ENCODE results near the gene PPM1J. TPM values are rescaled to one million over a fixed set of nuclear protein-coding genes. Genes with fewer than 3 reads are reported as not detected.

PPM1J gene
- total and polyA plus RNA-seq, 2 of the 8 experiments (the other 6 are each of a cell fraction or from before 2014, with no cell fraction given): 19.4 to 31.6 TPM

DNA sequence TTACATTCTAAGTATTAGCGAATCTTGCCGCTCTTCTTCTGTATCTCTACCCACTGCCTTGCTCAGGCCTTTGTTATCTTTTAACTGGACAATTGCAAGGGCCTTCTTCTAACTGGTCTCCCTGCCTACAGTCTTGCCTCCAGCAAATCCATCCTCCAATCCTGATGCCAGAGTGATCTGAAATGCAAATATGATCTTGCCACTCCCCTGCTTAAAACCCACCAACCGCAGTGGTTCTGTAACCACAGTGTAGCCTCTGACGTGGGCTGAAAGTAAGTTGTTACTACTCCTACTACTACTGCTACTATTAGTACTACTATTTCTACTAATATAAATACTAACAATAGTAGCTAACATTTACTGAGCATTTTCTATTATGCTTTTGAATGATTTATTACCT is 28.3 kb downstream of the PPM1J start (continued):
- TF ChIP-seq, protein P1, sequence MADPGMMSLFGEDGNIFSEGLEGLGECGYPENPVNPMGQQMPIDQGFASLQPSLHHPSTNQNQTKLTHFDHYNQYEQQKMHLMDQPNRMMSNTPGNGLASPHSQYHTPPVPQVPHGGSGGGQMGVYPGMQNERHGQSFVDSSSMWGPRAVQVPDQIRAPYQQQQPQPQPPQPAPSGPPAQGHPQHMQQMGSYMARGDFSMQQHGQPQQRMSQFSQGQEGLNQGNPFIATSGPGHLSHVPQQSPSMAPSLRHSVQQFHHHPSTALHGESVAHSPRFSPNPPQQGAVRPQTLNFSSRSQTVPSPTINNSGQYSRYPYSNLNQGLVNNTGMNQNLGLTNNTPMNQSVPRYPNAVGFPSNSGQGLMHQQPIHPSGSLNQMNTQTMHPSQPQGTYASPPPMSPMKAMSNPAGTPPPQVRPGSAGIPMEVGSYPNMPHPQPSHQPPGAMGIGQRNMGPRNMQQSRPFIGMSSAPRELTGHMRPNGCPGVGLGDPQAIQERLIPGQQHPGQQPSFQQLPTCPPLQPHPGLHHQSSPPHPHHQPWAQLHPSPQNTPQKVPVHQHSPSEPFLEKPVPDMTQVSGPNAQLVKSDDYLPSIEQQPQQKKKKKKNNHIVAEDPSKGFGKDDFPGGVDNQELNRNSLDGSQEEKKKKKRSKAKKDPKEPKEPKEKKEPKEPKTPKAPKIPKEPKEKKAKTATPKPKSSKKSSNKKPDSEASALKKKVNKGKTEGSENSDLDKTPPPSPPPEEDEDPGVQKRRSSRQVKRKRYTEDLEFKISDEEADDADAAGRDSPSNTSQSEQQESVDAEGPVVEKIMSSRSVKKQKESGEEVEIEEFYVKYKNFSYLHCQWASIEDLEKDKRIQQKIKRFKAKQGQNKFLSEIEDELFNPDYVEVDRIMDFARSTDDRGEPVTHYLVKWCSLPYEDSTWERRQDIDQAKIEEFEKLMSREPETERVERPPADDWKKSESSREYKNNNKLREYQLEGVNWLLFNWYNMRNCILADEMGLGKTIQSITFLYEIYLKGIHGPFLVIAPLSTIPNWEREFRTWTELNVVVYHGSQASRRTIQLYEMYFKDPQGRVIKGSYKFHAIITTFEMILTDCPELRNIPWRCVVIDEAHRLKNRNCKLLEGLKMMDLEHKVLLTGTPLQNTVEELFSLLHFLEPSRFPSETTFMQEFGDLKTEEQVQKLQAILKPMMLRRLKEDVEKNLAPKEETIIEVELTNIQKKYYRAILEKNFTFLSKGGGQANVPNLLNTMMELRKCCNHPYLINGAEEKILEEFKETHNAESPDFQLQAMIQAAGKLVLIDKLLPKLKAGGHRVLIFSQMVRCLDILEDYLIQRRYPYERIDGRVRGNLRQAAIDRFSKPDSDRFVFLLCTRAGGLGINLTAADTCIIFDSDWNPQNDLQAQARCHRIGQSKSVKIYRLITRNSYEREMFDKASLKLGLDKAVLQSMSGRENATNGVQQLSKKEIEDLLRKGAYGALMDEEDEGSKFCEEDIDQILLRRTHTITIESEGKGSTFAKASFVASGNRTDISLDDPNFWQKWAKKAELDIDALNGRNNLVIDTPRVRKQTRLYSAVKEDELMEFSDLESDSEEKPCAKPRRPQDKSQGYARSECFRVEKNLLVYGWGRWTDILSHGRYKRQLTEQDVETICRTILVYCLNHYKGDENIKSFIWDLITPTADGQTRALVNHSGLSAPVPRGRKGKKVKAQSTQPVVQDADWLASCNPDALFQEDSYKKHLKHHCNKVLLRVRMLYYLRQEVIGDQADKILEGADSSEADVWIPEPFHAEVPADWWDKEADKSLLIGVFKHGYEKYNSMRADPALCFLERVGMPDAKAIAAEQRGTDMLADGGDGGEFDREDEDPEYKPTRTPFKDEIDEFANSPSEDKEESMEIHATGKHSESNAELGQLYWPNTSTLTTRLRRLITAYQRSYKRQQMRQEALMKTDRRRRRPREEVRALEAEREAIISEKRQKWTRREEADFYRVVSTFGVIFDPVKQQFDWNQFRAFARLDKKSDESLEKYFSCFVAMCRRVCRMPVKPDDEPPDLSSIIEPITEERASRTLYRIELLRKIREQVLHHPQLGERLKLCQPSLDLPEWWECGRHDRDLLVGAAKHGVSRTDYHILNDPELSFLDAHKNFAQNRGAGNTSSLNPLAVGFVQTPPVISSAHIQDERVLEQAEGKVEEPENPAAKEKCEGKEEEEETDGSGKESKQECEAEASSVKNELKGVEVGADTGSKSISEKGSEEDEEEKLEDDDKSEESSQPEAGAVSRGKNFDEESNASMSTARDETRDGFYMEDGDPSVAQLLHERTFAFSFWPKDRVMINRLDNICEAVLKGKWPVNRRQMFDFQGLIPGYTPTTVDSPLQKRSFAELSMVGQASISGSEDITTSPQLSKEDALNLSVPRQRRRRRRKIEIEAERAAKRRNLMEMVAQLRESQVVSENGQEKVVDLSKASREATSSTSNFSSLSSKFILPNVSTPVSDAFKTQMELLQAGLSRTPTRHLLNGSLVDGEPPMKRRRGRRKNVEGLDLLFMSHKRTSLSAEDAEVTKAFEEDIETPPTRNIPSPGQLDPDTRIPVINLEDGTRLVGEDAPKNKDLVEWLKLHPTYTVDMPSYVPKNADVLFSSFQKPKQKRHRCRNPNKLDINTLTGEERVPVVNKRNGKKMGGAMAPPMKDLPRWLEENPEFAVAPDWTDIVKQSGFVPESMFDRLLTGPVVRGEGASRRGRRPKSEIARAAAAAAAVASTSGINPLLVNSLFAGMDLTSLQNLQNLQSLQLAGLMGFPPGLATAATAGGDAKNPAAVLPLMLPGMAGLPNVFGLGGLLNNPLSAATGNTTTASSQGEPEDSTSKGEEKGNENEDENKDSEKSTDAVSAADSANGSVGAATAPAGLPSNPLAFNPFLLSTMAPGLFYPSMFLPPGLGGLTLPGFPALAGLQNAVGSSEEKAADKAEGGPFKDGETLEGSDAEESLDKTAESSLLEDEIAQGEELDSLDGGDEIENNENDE (IDR thresholded peaks at IDR 0.05; ENCODE audit: insufficient replicate concordance, low read length): no peak
- TF ChIP-seq PHF8 (conservative IDR thresholded peaks at IDR 0.05; ENCODE audit: low read depth, low read length): no peak
- no peak for TF ChIP-seq SP2 (IDR thresholded peaks at IDR 0.05; ENCODE audit: low read length)
- TF ChIP-seq GTF2F1 (IDR thresholded peaks at IDR 0.05; ENCODE audit: borderline replicate concordance, low read depth, low read length): no peak
- no peak for TF ChIP-seq CEBPB (IDR thresholded peaks at IDR 0.05; ENCODE audit: low read depth, low read length)
- TF ChIP-seq CTBP2 (IDR thresholded peaks at IDR 0.05; ENCODE audit: borderline replicate concordance, insufficient read depth, insufficient read length, low read length): no peak
- TF ChIP-seq TAF1 (IDR thresholded peaks at IDR 0.05; ENCODE audit: low read depth, low read length): no peak
- no peak for TF ChIP-seq TEAD4 (IDR thresholded peaks at IDR 0.05; ENCODE audit: low read depth, low read length)
- TF ChIP-seq CBX8 (IDR thresholded peaks at IDR 0.05; ENCODE audit: borderline replicate concordance, low read depth, low read length): no peak
- TF ChIP-seq, protein P2, sequence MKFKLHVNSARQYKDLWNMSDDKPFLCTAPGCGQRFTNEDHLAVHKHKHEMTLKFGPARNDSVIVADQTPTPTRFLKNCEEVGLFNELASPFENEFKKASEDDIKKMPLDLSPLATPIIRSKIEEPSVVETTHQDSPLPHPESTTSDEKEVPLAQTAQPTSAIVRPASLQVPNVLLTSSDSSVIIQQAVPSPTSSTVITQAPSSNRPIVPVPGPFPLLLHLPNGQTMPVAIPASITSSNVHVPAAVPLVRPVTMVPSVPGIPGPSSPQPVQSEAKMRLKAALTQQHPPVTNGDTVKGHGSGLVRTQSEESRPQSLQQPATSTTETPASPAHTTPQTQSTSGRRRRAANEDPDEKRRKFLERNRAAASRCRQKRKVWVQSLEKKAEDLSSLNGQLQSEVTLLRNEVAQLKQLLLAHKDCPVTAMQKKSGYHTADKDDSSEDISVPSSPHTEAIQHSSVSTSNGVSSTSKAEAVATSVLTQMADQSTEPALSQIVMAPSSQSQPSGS (IDR thresholded peaks at IDR 0.05; ENCODE audit: low read length): no peak
- TF ChIP-seq JUN (IDR thresholded peaks at IDR 0.05; ENCODE audit: low read depth, low read length): no peak

All from H1 (cell line).